HCT116 (cell line): ENCODE measurements around the gene GRM4. TPM values are rescaled to one million over a fixed set of nuclear protein-coding genes. Genes with fewer than 3 reads are reported as not detected.

ENCODE experiments used
- ATAC-seq: fragments of 200-7000 bp; cut with Tn5 transposase; 2 replicates; pipeline ENCODE4 v1.9.1; 2020; ENCODE audit warnings: mild to moderate bottlenecking, moderate library complexity
- BruUV-seq: library from RNA; stranded (reverse); fragments of 400-500 nt; replicated peaks from 2 replicates; lab custom pipeline; 2021; lab: Mats Ljungman, UMichigan
- CTCF ChIA-PET: fragments of 300-600 bp; sonication (Branson Sonifier 250); formaldehyde crosslinking; loops from one replicate; lab custom pipeline; 2021; ENCODE audit warnings: antibody characterized with exemption; lab: Charles Lee
- POLR2A ChIA-PET: fragments of 300-600, 350-600 bp; sonication (Branson Sonifier 250); formaldehyde crosslinking; loops from one replicate; lab custom pipeline; 2021; ENCODE audit warnings: antibody characterized with exemption; lab: Charles Lee
- RAD21 ChIA-PET, 2 experiments: fragments of 300-600 bp; sonication (Branson Sonifier 250); formaldehyde crosslinking; loops; one replicate each; lab custom pipeline; 2023; ENCODE audit warnings: low total read pairs in 2 of 2; ENCODE audit not compliant: uncharacterized antibody in 2 of 2, unreplicated experiment in 2 of 2, low non-redundant PET in 1 of 2; lab: Charles Lee
- DNase-seq: peaks from one replicate; pipeline ENCODE4 v3.0.0-alpha.2; 2010; ENCODE audit warnings: low read depth, low spot score
- H2AFZ ChIP-seq: fragments of 200-600 bp; shearing (Covaris generic), sonication (generic); 2 replicates; pipeline ENCODE4 v1.6.1; 2017; ENCODE audit warnings: low read depth, mixed run types, mixed read lengths, antibody characterized with exemption, low read length; ENCODE audit not compliant: poor library complexity, severe bottlenecking
- H3K27ac ChIP-seq: 2 replicates; pipeline ENCODE4 v1.5.1; 2012; ENCODE audit warnings: low read depth, low read length
- H3K27me3 ChIP-seq: fragments of 200-600 bp; sonication (generic); 2 replicates; pipeline ENCODE4 v1.6.1; 2016; ENCODE audit warnings: mixed run types, low read length, mixed read lengths; ENCODE audit not compliant: insufficient read depth
- H3K36me3 ChIP-seq, 2 experiments: fragments of 200-500 bp in 1 of 2; fragments of 200-600 bp in 1 of 2; sonication (Bioruptor generic) in 1 of 2; sonication (generic) in 1 of 2; 2 replicates each; pipeline versions ENCODE4 v1.5.1 to v1.6.1; 2014 to 2016; ENCODE audit warnings: low read length in 2 of 2, inconsistent platforms in 1 of 2, mixed read lengths in 1 of 2, mixed run types in 1 of 2; ENCODE audit not compliant: insufficient read depth in 2 of 2, control insufficient read depth in 1 of 2
- H3K4me1 ChIP-seq, 2 experiments: fragments of 200-600 bp in 1 of 2; sonication (generic) in 1 of 2; 2 replicates each; pipeline versions ENCODE4 v1.5.1 to v1.6.1; 2012 to 2017; ENCODE audit warnings: low read length in 2 of 2, inconsistent platforms in 1 of 2, mild to moderate bottlenecking in 1 of 2, mixed read lengths in 1 of 2, mixed run types in 1 of 2, moderate library complexity in 1 of 2; ENCODE audit not compliant: insufficient read depth in 2 of 2, control insufficient read depth in 1 of 2
- H3K4me2 ChIP-seq: fragments of 200-600 bp; sonication (generic); 2 replicates; pipeline ENCODE4 v1.6.1; 2017; ENCODE audit warnings: mixed run types, low read length, mixed read lengths
- H3K4me3 ChIP-seq, 2 experiments: fragments of 200-600 bp in 1 of 2; sonication (generic) in 1 of 2; replicated peaks in 1 of 2; 2 replicates each; pipeline ENCODE4 v1.5.1; 2011 to 2016; ENCODE audit warnings: low read length in 2 of 2, control low read depth in 1 of 2, low read depth in 1 of 2, mild to moderate bottlenecking in 1 of 2, mixed read lengths in 1 of 2, mixed run types in 1 of 2
- H3K79me2 ChIP-seq: fragments of 200-600 bp; sonication (generic); 2 replicates; pipeline ENCODE4 v1.6.1; 2017; ENCODE audit warnings: mild to moderate bottlenecking, mixed run types, low read length, moderate library complexity, mixed read lengths; ENCODE audit not compliant: insufficient read depth
- H3K9ac ChIP-seq: fragments of 200-600 bp; sonication (generic); 2 replicates; pipeline ENCODE4 v1.6.1; 2016; ENCODE audit warnings: low read length, mixed read lengths
- H3K9me2 ChIP-seq: fragments of 200-600 bp; sonication (generic), shearing (Covaris generic); 2 replicates; pipeline ENCODE4 v1.6.1; 2017; ENCODE audit warnings: mixed run types, mild to moderate bottlenecking, moderate library complexity; ENCODE audit not compliant: insufficient read depth
- H3K9me3 ChIP-seq, 2 experiments: fragments of 200-500 bp in 1 of 2; fragments of 200-600 bp in 1 of 2; sonication (Bioruptor generic) in 1 of 2; sonication (generic) in 1 of 2; 2 replicates each; pipeline ENCODE4 v1.6.1; 2014 to 2017; ENCODE audit warnings: low read length in 2 of 2, mixed read lengths in 2 of 2, inconsistent platforms in 1 of 2, low read depth in 1 of 2, mild to moderate bottlenecking in 1 of 2, mixed run types in 1 of 2, moderate library complexity in 1 of 2; ENCODE audit not compliant: control insufficient read depth in 1 of 2, insufficient read depth in 1 of 2
- H4K20me1 ChIP-seq: fragments of 200-600 bp; sonication (generic), shearing (Covaris generic); 2 replicates; pipeline ENCODE4 v1.6.1; 2017; ENCODE audit warnings: mixed run types, mild to moderate bottlenecking, moderate library complexity; ENCODE audit not compliant: insufficient read depth
- CBX3 ChIP-seq: IDR thresholded peaks from 2 replicates; pipeline ENCODE4 v1.6.1; 2012; ENCODE audit warnings: low read depth
- CTCF ChIP-seq, 3 experiments: fragments of 200-600 bp in 1 of 3; sonication (generic) in 1 of 3; IDR thresholded peaks in 2 of 3; conservative IDR thresholded peaks in 1 of 3; 2 replicates each; pipeline ENCODE4 v1.5.1; 2012 to 2017; ENCODE audit warnings: low read depth in 2 of 3, low read length in 2 of 3, antibody characterized with exemption in 1 of 3, borderline replicate concordance in 1 of 3, control low read depth in 1 of 3, mild to moderate bottlenecking in 1 of 3, mixed read lengths in 1 of 3, mixed run types in 1 of 3, moderate library complexity in 1 of 3; ENCODE audit not compliant: insufficient read depth in 1 of 3
- EGR1 ChIP-seq: IDR thresholded peaks from 2 replicates; pipeline ENCODE4 v1.6.1; 2012; ENCODE audit warnings: low read depth
- EZH2 ChIP-seq: fragments of 200-600 bp; sonication (generic); IDR thresholded peaks from 2 replicates; pipeline ENCODE4 v1.6.1; 2017; ENCODE audit warnings: antibody characterized with exemption, mixed run types
- EZH2phosphoT487 ChIP-seq: fragments of 200-600 bp; IDR thresholded peaks from 2 replicates; pipeline ENCODE4 v1.6.1; 2018; ENCODE audit warnings: antibody characterized with exemption, borderline replicate concordance
- POLR2A ChIP-seq: IDR thresholded peaks from 2 replicates; pipeline ENCODE4 v1.7.0; 2011; ENCODE audit warnings: borderline replicate concordance; ENCODE audit not compliant: insufficient read depth, insufficient read length; ENCODE audit errors: extremely low read depth
- POLR2AphosphoS5 ChIP-seq: IDR thresholded peaks from 2 replicates; pipeline ENCODE4 v1.6.1; 2011; ENCODE audit warnings: mild to moderate bottlenecking, low read depth, low read length, moderate library complexity
- SIN3A ChIP-seq: IDR thresholded peaks from 2 replicates; pipeline ENCODE4 v1.6.1; 2012; ENCODE audit warnings: low read depth
- SP1 ChIP-seq: IDR thresholded peaks from 2 replicates; pipeline ENCODE4 v1.6.1; 2012; ENCODE audit warnings: low read depth
- SRF ChIP-seq: IDR thresholded peaks from 2 replicates; pipeline ENCODE4 v1.6.1; 2012; ENCODE audit warnings: low read depth
- TCF7L2 ChIP-seq: IDR thresholded peaks from 2 replicates; pipeline ENCODE4 v1.7.0; 2011; ENCODE audit warnings: borderline replicate concordance, inconsistent platforms; ENCODE audit not compliant: insufficient read depth, insufficient read length; ENCODE audit errors: extremely low read depth
- YY1 ChIP-seq: IDR thresholded peaks from 2 replicates; pipeline ENCODE4 v1.6.1; 2011; ENCODE audit warnings: low read length, low read depth, moderate library complexity, mild to moderate bottlenecking; ENCODE audit not compliant: insufficient replicate concordance; ENCODE audit errors: extremely low read depth
- ZFX ChIP-seq: fragments of 450-650 bp; IDR thresholded peaks from 2 replicates; pipeline ENCODE4 v1.6.1; 2017
- ZNF274 ChIP-seq: fragments of 200-500 bp; sonication (Bioruptor generic); IDR thresholded peaks from 2 replicates; pipeline ENCODE4 v1.6.1; 2014; ENCODE audit warnings: mild to moderate bottlenecking, low read depth, low read length, inconsistent platforms
- intact Hi-C: fragments of 100-400 bp; cut with micrococcal nuclease; formaldehyde crosslinking; loops from 2 replicates; pipeline ENCODE4 v1.10.0; 2022
- total RNA-seq: library from RNA; stranded (reverse); gene quantifications from one replicate; pipeline ENCODE4 v1.2.1, GENCODE V29; 2021; ENCODE audit not compliant: unreplicated experiment
- TF ChIP-seq, protein P1 (sequence below): IDR thresholded peaks from 2 replicates; pipeline ENCODE4 v1.6.1; 2012; ENCODE audit warnings: low read depth
- TF ChIP-seq, protein P2 (sequence below): IDR thresholded peaks from 2 replicates; pipeline ENCODE4 v1.6.1; 2012
- TF ChIP-seq, protein P3 (sequence below): IDR thresholded peaks from 2 replicates; pipeline ENCODE4 v1.6.1; 2012
- TF ChIP-seq, protein P4 (sequence below): IDR thresholded peaks from 2 replicates; pipeline ENCODE4 v1.6.1; 2011; ENCODE audit warnings: mild to moderate bottlenecking, low read length, moderate library complexity; ENCODE audit not compliant: insufficient replicate concordance; ENCODE audit errors: extremely low read depth

Gene GRM4
- total RNA-seq, 1 experiment from 2014 or later = 2.6 TPM

- DNase-seq (no peak), ATAC-seq (no peak)
- H3K4me1 ChIP-seq = peaks cover 9 to 23% of the 10 kb centered on the region in 2 experiments; a peak in 3 of 4 replicates
- ChIA-PET POLR2A (interaction anchor here (0.6 kb wide), 1 partner anchor 175 kb away, joined by 3 read pairs; no protein-coding TSS in a partner anchor), CTCF (interaction anchor here (1.5 to 1.7 kb wide), 2 partner anchors 44 to 213 kb away, joined by 5 to 6 read pairs; no protein-coding TSS in a partner anchor), RAD21 (no interaction called here)
- no peaks in the 10 kb centered on the region for H3K9me3 ChIP-seq
- H3K79me2 ChIP-seq = no peaks in the 10 kb centered on the region
- no peak overlapping the region for H2AFZ ChIP-seq
- no peak overlapping the region for H3K9ac ChIP-seq
- BruUV-seq = no TSS peak
- peak overlapping the region; percentile 75 for H3K4me2 ChIP-seq
- TF ChIP-seq SIN3A = no peak
- TF ChIP-seq POLR2A = no peak
- no peak for TF ChIP-seq ZNF274
- TF ChIP-seq, protein P1, sequence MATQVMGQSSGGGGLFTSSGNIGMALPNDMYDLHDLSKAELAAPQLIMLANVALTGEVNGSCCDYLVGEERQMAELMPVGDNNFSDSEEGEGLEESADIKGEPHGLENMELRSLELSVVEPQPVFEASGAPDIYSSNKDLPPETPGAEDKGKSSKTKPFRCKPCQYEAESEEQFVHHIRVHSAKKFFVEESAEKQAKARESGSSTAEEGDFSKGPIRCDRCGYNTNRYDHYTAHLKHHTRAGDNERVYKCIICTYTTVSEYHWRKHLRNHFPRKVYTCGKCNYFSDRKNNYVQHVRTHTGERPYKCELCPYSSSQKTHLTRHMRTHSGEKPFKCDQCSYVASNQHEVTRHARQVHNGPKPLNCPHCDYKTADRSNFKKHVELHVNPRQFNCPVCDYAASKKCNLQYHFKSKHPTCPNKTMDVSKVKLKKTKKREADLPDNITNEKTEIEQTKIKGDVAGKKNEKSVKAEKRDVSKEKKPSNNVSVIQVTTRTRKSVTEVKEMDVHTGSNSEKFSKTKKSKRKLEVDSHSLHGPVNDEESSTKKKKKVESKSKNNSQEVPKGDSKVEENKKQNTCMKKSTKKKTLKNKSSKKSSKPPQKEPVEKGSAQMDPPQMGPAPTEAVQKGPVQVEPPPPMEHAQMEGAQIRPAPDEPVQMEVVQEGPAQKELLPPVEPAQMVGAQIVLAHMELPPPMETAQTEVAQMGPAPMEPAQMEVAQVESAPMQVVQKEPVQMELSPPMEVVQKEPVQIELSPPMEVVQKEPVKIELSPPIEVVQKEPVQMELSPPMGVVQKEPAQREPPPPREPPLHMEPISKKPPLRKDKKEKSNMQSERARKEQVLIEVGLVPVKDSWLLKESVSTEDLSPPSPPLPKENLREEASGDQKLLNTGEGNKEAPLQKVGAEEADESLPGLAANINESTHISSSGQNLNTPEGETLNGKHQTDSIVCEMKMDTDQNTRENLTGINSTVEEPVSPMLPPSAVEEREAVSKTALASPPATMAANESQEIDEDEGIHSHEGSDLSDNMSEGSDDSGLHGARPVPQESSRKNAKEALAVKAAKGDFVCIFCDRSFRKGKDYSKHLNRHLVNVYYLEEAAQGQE = no peak
- TF ChIP-seq SRF = no peak
- TF ChIP-seq EGR1 = no peak
- no peak for TF ChIP-seq SP1
- TF ChIP-seq YY1 = no peak
- TF ChIP-seq TCF7L2 = no peak
- TF ChIP-seq, protein P2, sequence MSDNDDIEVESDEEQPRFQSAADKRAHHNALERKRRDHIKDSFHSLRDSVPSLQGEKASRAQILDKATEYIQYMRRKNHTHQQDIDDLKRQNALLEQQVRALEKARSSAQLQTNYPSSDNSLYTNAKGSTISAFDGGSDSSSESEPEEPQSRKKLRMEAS = no peak
- TF ChIP-seq EZH2 = no peak
- no peak for TF ChIP-seq CTCF (IDR thresholded peaks at IDR 0.05 in 2 of 3, conservative IDR thresholded peaks at IDR 0.05 in 1 of 3; ENCODE audit: borderline replicate concordance in 1 of 3, insufficient read depth in 1 of 3, low read depth in 2 of 3, low read length in 2 of 3)
- TF ChIP-seq, protein P3, sequence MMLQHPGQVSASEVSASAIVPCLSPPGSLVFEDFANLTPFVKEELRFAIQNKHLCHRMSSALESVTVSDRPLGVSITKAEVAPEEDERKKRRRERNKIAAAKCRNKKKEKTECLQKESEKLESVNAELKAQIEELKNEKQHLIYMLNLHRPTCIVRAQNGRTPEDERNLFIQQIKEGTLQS = no peak
- no peak for TF ChIP-seq POLR2AphosphoS5
- TF ChIP-seq EZH2phosphoT487 = no peak
- TF ChIP-seq ZFX = no peak
- TF ChIP-seq CBX3 = no peak
- TF ChIP-seq, protein P4, sequence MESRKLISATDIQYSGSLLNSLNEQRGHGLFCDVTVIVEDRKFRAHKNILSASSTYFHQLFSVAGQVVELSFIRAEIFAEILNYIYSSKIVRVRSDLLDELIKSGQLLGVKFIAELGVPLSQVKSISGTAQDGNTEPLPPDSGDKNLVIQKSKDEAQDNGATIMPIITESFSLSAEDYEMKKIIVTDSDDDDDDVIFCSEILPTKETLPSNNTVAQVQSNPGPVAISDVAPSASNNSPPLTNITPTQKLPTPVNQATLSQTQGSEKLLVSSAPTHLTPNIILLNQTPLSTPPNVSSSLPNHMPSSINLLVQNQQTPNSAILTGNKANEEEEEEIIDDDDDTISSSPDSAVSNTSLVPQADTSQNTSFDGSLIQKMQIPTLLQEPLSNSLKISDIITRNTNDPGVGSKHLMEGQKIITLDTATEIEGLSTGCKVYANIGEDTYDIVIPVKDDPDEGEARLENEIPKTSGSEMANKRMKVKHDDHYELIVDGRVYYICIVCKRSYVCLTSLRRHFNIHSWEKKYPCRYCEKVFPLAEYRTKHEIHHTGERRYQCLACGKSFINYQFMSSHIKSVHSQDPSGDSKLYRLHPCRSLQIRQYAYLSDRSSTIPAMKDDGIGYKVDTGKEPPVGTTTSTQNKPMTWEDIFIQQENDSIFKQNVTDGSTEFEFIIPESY = no peak
- no peaks in the 10 kb centered on the region for H3K36me3 ChIP-seq
- peak overlapping the region in 1 of 2 experiments; percentile 39; a peak in 1 of 4 replicates for H3K4me3 ChIP-seq
- no peaks in the 10 kb centered on the region for H4K20me1 ChIP-seq
- H3K27ac ChIP-seq = no peak overlapping the region
- no peaks in the 10 kb centered on the region for H3K27me3 ChIP-seq
- intact Hi-C loops = no loop called here
- H3K9me2 ChIP-seq = no peaks in the 10 kb centered on the region
These were observed 162.0 kb downstream of the GRM4 start for GRCh38 chr6:33983721-33984465.
